CD4-positive, alpha-beta T cell treated with Interleukin-12 subunit alpha and Interleukin-12 subunit beta, for 1 hour (primary cell): ENCODE results near the gene CDC20.
"Not testable (repeated sequence)": the region's sequence is repeated elsewhere in the genome, so short reads cannot be mapped to it uniquely, and the experiment has no call there.

ENCODE experiments used
- DNase-seq: peaks from one replicate; pipeline ENCODE4 v3.0.0-alpha.2; 2020

CDC20 gene

GRCh38 chr1:43386676-43387075, 27.9 kb downstream of the CDC20 start:
- DNase-seq = no peak

- DNase-seq = no peak
Measured at GRCh38 chr1:43387976-43388599, 29.3 kb downstream of the CDC20 start.

- no peak for DNase-seq
Measured at GRCh38 chr1:43388613-43389012, 29.8 kb downstream of the CDC20 start.

- DNase-seq = peak; percentile 94
Measured at GRCh38 chr1:43389326-43390313, 30.8 kb downstream of the CDC20 start, which contains the start of the genes MED8 and SZT2. Gene MED8, minus strand, starts transcription at chr1:43389800. Its CDS starts 36 bp downstream, at chr1:43389764. Gene SZT2, plus strand, starts transcription at chr1:43389899. Its CDS starts 70 bp downstream, at chr1:43389969.

GRCh38 chr1:43392702-43393101, 33.9 kb downstream of the CDC20 start:
- no peak for DNase-seq

GRCh38 chr1:43395523-43395922, 36.7 kb downstream of the CDC20 start:
- DNase-seq = no peak

- DNase-seq = no peak
Measured at GRCh38 chr1:43396059-43396458, 37.3 kb downstream of the CDC20 start.

- no peak for DNase-seq
Measured at GRCh38 chr1:43398227-43398626, 39.4 kb downstream of the CDC20 start.

GRCh38 chr1:43400441-43400840, 41.7 kb downstream of the CDC20 start:
- not testable (repeated sequence) for DNase-seq

GRCh38 chr1:43402089-43402865, 43.5 kb downstream of the CDC20 start:
- no peak for DNase-seq

GRCh38 chr1:43404353-43404752, 45.6 kb downstream of the CDC20 start:
- no peak for DNase-seq

- DNase-seq = no peak
Measured at GRCh38 chr1:43405219-43405875, 46.6 kb downstream of the CDC20 start.

- DNase-seq = no peak
Measured at GRCh38 chr1:43405876-43406234, 47.1 kb downstream of the CDC20 start.

GRCh38 chr1:43410571-43410970, 51.8 kb downstream of the CDC20 start:
- DNase-seq = no peak
